K562 (cell line): Measurements from ENCODE around the gene C2orf42. TPM values are rescaled to one million over a fixed set of nuclear protein-coding genes. Genes with fewer than 3 reads are reported as not detected.

ENCODE experiments used
- CREM ChIP-seq: IDR thresholded peaks from 2 replicates; pipeline ENCODE4 v1.6.1; 2014; ENCODE audit warnings: antibody characterized with exemption, low read depth
- FIP1L1 ChIP-seq: fragments of 200-400 bp; formaldehyde crosslinking; IDR thresholded peaks from 2 replicates; pipeline ENCODE4 v1.6.1; 2018; ENCODE audit warnings: mild to moderate bottlenecking, low read depth, low read length; ENCODE audit not compliant: poor library complexity, severe bottlenecking
- SMAD2 ChIP-seq: fragments of 150-350 bp; IDR thresholded peaks from 2 replicates; pipeline ENCODE4 v1.6.1; 2014; ENCODE audit warnings: low read depth, mild to moderate bottlenecking, low read length
- ZMIZ1 ChIP-seq, 2 experiments: fragments of 150-350 bp in 1 of 2; IDR thresholded peaks; 2 replicates each; pipeline ENCODE4 v1.6.1; 2012 to 2016; ENCODE audit warnings: low read depth in 2 of 2, low read length in 2 of 2, mild to moderate bottlenecking in 1 of 2, moderate library complexity in 1 of 2
- ZNF445 ChIP-seq: fragments of 250-450 bp; sonication (Bioruptor Pico); IDR thresholded peaks from 2 replicates; pipeline ENCODE4 v1.4.0; 2020; ENCODE audit warnings: low read depth, mild to moderate bottlenecking, moderate library complexity
- ZNF512 ChIP-seq: IDR thresholded peaks from 2 replicates; pipeline ENCODE4 v1.6.1; 2016; ENCODE audit warnings: missing genetic modification characterization, missing compliant biosample characterization
- ZNF609 ChIP-seq: sonication (generic); formaldehyde crosslinking; IDR thresholded peaks from 2 replicates; pipeline ENCODE4 v1.8.1; 2023; ENCODE audit warnings: missing genetic modification reagents, mild to moderate bottlenecking, borderline replicate concordance
- ZSCAN32 ChIP-seq: fragments of 450-650 bp; formaldehyde crosslinking; IDR thresholded peaks from 2 replicates; pipeline ENCODE4 v1.4.0; 2020; ENCODE audit warnings: mild to moderate bottlenecking, moderate library complexity
- polyA plus RNA-seq, 8 experiments: library from polyadenylated mRNA; depleted of rRNA in 4 of 8; stranded (reverse) in 5 of 8; unstranded in 3 of 8; fragments of >200 nt; fragmentation: Nextera tagmentation in 2 of 8; fragmentation: Illumina TruSeq in 1 of 8; extraction: Ambion mirVana in 2 of 8; extraction: Trizol in 1 of 8; gene quantifications; 2 replicates each; pipeline versions ENCODE4 v1.2.1 to v1.2.3, GENCODE V29; 2011 to 2014; ENCODE audit warnings: inconsistent platforms in 1 of 8, missing spikeins in 1 of 8
- total RNA-seq, 7 experiments: library from RNA; depleted of rRNA in 6 of 7; stranded (reverse); fragments of >200 nt in 6 of 7; fragmentation: Illumina TruSeq in 2 of 7; extraction: Trizol in 2 of 7; gene quantifications; 2 replicates each; pipeline versions ENCODE4 v1.2.1 to v1.2.3, GENCODE V29; 2011 to 2021; ENCODE audit warnings: low replicate concordance in 1 of 7
- TF ChIP-seq, protein P1 (sequence below): fragments of 450-650 bp; formaldehyde crosslinking; IDR thresholded peaks from 2 replicates; pipeline ENCODE4 v1.4.0; 2020; ENCODE audit warnings: mild to moderate bottlenecking, mixed read lengths
- TF ChIP-seq, protein P2 (sequence below): fragments of 450-650 bp; IDR thresholded peaks from 2 replicates; pipeline ENCODE4 v1.6.1; 2016; ENCODE audit warnings: borderline replicate concordance

Gene C2orf42
- total and polyA plus RNA-seq, 9 of the 15 experiments (the other 6 are each of a cell fraction or from before 2014, with no cell fraction given), result 4.6 to 10.9 (median 7.5) TPM

DNA sequence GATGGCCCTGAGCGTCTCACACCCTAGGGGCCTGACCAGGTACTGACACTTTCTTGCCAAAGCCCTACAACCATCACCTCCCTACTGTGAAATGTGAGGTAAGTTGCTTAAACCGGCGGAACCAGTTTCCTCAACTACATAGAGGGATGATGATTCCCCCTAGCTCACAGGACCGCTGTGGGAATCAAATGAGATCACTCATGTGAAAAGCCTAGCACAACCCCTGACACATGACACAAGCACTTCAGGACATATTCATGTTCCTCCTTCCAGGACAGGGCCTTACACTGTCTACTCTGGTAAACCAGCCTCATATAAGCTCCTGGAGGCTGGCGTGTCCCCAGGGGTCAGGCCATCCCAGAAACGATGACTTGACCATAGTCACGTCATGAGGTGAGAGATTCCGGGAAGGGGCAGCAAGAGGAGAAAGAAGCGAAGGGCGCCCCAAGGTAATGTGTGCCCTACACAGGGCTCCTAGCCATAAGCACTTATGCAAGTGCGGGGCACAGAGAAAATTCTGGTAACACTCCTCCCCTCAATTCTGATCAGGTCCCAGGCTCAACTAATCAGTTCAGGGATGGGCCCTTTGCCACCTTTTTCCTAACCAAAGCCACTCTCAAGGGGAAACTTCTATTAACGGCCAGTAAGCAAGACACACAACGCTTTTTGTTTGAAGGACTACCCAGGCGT, 49.5 kb downstream of the C2orf42 start (continued):
- TF ChIP-seq, protein P1, sequence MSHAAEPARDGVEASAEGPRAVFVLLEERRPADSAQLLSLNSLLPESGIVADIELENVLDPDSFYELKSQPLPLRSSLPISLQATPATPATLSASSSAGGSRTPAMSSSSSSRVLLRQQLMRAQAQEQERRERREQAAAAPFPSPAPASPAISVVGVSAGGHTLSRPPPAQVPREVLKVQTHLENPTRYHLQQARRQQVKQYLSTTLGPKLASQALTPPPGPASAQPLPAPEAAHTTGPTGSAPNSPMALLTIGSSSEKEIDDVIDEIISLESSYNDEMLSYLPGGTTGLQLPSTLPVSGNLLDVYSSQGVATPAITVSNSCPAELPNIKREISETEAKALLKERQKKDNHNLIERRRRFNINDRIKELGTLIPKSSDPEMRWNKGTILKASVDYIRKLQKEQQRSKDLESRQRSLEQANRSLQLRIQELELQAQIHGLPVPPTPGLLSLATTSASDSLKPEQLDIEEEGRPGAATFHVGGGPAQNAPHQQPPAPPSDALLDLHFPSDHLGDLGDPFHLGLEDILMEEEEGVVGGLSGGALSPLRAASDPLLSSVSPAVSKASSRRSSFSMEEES, result no peak
- TF ChIP-seq FIP1L1, result no peak
- TF ChIP-seq ZNF445 (CRISPR knock-in tag), result no peak
- TF ChIP-seq, protein P2, sequence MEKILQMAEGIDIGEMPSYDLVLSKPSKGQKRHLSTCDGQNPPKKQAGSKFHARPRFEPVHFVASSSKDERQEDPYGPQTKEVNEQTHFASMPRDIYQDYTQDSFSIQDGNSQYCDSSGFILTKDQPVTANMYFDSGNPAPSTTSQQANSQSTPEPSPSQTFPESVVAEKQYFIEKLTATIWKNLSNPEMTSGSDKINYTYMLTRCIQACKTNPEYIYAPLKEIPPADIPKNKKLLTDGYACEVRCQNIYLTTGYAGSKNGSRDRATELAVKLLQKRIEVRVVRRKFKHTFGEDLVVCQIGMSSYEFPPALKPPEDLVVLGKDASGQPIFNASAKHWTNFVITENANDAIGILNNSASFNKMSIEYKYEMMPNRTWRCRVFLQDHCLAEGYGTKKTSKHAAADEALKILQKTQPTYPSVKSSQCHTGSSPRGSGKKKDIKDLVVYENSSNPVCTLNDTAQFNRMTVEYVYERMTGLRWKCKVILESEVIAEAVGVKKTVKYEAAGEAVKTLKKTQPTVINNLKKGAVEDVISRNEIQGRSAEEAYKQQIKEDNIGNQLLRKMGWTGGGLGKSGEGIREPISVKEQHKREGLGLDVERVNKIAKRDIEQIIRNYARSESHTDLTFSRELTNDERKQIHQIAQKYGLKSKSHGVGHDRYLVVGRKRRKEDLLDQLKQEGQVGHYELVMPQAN, result no peak
- no peak for TF ChIP-seq ZSCAN32 (CRISPR knock-in tag)
- TF ChIP-seq ZNF609 (CRISPR knock-in tag), result no peak
- TF ChIP-seq ZNF512 (tag), result no peak
- 0 out of 4 replicates have a peak, but pooled peaks of 1 of the 2 experiments have one; percentile 14 for TF ChIP-seq ZMIZ1 (IDR thresholded peaks at IDR 0.05; ENCODE audit: low read depth in 2 of 2, low read length in 2 of 2)
- TF ChIP-seq CREM, result no peak
- TF ChIP-seq SMAD2, result no peak
